NCI-H2196 (cell line): ENCODE data around the gene ZXDC.

ENCODE experiments used
- DNase-seq: peaks from one replicate; lab custom pipeline; 2025; ENCODE audit not compliant: unreplicated experiment; lab: John Stamatoyannopoulos, UW

Gene ZXDC

GRCh38 chr3:126490619-126491018 lies 14.9 kb upstream of the ZXDC start:
- no peak for DNase-seq

- DNase-seq: no peak
These were observed 13.3 kb upstream of the ZXDC start for GRCh38 chr3:126488886-126489569.

- DNase-seq: no peak
These were observed 12.5 kb upstream of the ZXDC start for GRCh38 chr3:126488185-126488584.

- no peak for DNase-seq
These were observed 11.6 kb upstream of the ZXDC start for GRCh38 chr3:126487151-126487771.

GRCh38 chr3:126486360-126486847 lies 10.7 kb upstream of the ZXDC start:
- DNase-seq: no peak

- DNase-seq: no peak
These were observed 10.3 kb upstream of the ZXDC start for GRCh38 chr3:126485956-126486355.

GRCh38 chr3:126485176-126485897 lies 9.6 kb upstream of the ZXDC start:
- DNase-seq: no peak

GRCh38 chr3:126484662-126485061 lies 9.0 kb upstream of the ZXDC start:
- no peak for DNase-seq

- no peak for DNase-seq
These were observed 8.5 kb upstream of the ZXDC start for GRCh38 chr3:126484148-126484547.

GRCh38 chr3:126483321-126483761 lies 7.7 kb upstream of the ZXDC start:
- no peak for DNase-seq

- no peak for DNase-seq
These were observed 7.0 kb upstream of the ZXDC start for GRCh38 chr3:126482503-126483255.

GRCh38 chr3:126481808-126482502 lies 6.3 kb upstream of the ZXDC start:
- no peak for DNase-seq

- DNase-seq: no peak
These were observed 5.2 kb upstream of the ZXDC start for GRCh38 chr3:126480861-126481260.

GRCh38 chr3:126480206-126480605 lies 4.5 kb upstream of the ZXDC start:
- no peak for DNase-seq

GRCh38 chr3:126479642-126480041 lies 4.0 kb upstream of the ZXDC start:
- DNase-seq: no peak

- DNase-seq: no peak
These were observed 3.1 kb upstream of the ZXDC start for GRCh38 chr3:126478581-126479310.

- DNase-seq: no peak
These were observed 1.3 kb upstream of the ZXDC start for GRCh38 chr3:126477061-126477380.

GRCh38 chr3:126476166-126477060 lies 722 bp upstream of the ZXDC start:
- DNase-seq: peak; percentile 89
